ENCODE results near the gene MTHFSD.

MTHFSD gene

DNA sequence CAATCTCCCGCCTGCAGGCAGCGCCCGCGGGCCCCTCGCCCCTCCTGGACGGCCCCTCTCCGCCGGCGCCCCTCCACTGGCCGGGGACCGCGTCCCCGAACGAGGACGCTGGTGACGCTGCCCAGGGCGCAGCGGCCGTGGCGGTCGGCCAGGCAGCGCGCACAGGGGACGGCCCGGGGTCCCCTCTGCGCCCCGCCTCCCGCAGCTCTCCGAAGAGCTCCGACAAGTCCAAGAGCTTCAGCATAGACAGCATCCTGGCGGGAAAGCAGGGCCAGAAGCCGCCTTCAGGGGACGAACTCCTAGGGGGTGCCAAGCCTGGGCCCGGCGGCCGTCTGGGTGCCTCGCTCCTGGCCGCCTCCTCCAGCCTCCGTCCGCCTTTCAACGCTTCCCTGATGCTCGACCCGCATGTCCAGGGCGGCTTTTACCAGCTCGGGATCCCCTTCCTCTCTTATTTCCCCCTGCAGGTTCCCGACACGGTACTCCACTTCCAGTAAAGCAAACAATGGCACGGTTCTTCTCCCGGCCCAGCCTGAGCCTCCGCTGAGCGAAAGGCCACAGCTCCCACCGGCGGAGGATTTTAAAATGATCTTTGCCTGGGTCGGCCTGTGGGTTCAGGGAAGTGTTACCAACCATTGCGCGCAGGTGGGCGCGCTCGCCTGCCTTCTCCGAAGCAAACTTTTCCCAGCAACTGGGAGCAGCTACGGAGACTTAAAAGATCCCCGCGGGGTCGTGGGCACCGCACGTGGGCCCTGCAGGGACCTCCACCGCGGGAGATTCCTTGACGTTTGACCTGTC is 24.4 kb upstream of the MTHFSD start:
- Histone ChIP-seq H3K4me3 (ENCODE audit: low read depth, low read length) (peak overlapping the region; percentile 58), H3K27me3 (replicated peaks) (no peaks in the 10 kb centered on the region), H3K27ac (peak overlapping the region; percentile 95), H3K36me3 (replicated peaks) (peaks cover 8% of the 10 kb centered on the region)
- in situ Hi-C loops (cut with HindIII; ENCODE audit: low pct_ligation_motif_present, low sequenced_read_pairs), result loop anchor here (25.0 kb wide), 1 partner anchor 183 kb away; no protein-coding TSS in a partner anchor
- TF ChIP-seq, protein P1, sequence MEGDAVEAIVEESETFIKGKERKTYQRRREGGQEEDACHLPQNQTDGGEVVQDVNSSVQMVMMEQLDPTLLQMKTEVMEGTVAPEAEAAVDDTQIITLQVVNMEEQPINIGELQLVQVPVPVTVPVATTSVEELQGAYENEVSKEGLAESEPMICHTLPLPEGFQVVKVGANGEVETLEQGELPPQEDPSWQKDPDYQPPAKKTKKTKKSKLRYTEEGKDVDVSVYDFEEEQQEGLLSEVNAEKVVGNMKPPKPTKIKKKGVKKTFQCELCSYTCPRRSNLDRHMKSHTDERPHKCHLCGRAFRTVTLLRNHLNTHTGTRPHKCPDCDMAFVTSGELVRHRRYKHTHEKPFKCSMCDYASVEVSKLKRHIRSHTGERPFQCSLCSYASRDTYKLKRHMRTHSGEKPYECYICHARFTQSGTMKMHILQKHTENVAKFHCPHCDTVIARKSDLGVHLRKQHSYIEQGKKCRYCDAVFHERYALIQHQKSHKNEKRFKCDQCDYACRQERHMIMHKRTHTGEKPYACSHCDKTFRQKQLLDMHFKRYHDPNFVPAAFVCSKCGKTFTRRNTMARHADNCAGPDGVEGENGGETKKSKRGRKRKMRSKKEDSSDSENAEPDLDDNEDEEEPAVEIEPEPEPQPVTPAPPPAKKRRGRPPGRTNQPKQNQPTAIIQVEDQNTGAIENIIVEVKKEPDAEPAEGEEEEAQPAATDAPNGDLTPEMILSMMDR (IDR thresholded peaks at IDR 0.05; ENCODE audit: low read depth, low read length, missing control alignments), result no peak
- DNase-seq, result no peak

DNA sequence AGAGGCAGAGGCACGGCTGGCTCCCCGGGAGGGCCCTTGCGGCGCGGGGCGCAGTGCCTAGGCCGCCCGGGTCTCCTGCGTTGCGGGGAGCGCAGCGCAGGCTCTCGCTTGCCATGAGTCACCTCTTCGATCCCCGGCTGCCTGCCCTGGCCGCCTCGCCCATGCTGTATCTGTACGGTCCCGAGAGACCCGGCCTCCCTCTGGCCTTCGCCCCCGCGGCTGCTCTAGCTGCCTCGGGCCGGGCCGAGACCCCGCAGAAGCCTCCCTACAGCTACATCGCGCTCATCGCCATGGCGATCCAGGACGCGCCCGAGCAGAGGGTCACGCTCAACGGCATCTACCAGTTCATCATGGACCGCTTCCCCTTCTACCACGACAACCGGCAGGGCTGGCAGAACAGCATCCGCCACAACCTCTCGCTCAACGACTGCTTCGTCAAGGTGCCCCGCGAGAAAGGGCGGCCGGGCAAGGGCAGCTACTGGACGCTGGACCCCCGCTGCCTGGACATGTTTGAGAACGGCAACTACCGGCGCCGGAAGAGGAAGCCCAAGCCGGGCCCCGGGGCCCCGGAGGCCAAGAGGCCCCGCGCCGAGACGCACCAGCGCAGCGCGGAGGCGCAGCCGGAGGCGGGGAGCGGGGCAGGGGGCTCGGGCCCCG is 23.7 kb upstream of the MTHFSD start:
- in situ Hi-C loops (cut with HindIII; ENCODE audit: low pct_ligation_motif_present, low sequenced_read_pairs), result loop anchor here (25.0 kb wide), 1 partner anchor 184 kb away; no protein-coding TSS in a partner anchor
- TF ChIP-seq, protein P1 (IDR thresholded peaks at IDR 0.05; ENCODE audit: low read depth, low read length, missing control alignments), result no peak
- peak; percentile 78 for DNase-seq
- no peaks in the 10 kb centered on the region for H3K27me3 ChIP-seq (replicated peaks)
- H3K4me3 ChIP-seq (ENCODE audit: low read depth, low read length), result peak overlapping the region; percentile 58
- peaks cover 10% of the 10 kb centered on the region for H3K36me3 ChIP-seq (replicated peaks)
- H3K27ac ChIP-seq, result peak overlapping the region; percentile 95

DNA sequence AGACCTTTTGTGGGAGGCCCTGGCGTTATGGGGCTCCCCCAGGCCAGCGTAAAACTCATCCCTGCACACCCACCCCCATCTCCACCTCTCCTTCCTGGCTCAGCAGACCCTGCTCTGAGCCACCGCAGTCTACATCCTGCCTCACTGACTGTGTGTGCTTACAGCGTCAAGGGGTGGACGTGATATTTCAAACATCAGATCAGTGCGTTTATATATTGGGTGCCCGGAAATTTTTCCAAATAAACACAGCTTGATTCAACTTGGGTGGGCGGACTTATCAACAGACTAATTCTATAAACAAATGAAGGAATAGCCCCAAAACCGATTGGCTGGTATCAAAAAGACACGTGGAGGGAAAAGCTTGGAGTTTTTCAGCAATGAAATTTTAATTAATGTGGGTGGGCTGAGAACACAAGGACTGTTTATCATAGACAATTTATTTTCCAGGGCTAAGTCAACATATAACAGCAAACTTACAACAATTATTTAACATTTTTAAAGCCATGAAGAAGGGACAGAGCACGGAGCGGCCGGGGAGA is 23.1 kb upstream of the MTHFSD start, which contains the start of gene FOXL1:
TSS of gene FOXL1 (plus strand) at position 489 of the 539 bp plus-strand sequence. CDS start 175 bp downstream, outside the sequence.
- peak; percentile 83 for DNase-seq

DNA sequence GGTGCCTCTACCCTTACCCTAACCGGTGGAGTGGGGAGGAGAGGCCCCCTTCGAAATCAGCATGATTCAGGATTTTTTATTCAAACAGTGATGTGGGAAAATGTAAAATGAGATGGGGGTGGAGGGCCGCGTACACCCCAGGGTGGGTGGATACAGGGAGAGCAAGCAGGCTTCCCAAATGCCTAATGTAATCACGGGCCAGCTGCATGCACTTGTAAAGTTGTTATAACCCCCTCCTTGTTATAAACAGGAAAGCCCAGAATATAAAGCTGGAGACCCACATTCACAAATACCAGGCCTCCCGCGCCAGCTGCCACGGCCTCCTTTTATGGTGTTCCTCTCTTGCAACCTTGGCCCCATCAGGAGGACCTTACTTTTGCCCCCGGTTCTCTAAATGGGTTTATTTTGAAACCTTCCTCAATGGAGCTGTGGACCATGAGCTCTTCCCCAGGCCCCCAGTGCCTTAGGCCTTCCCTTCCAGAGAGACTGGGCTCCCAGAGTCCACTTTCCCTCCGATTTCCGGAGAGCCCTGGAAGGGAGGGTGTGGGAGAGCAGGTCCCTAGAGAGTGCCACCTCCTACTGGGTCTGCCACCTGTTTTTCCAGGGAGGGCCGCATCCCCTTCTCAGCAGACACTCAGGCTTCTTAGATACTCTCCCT is 22.4 kb upstream of the MTHFSD start:
- H3K27ac ChIP-seq, result peak overlapping the region; percentile 95
- H3K36me3 ChIP-seq (replicated peaks), result peaks cover 21% of the 10 kb centered on the region
- in situ Hi-C loops (cut with HindIII; ENCODE audit: low pct_ligation_motif_present, low sequenced_read_pairs), result loop anchor here (25.0 kb wide), 1 partner anchor 185 kb away; no protein-coding TSS in a partner anchor
- TF ChIP-seq, protein P1 (IDR thresholded peaks at IDR 0.05; ENCODE audit: low read depth, low read length, missing control alignments), result no peak
- peak overlapping the region; percentile 76 for H3K4me3 ChIP-seq (ENCODE audit: low read depth, low read length)
- no peaks in the 10 kb centered on the region for H3K27me3 ChIP-seq (replicated peaks)
- DNase-seq, result no peak

More for the DNA sequence above, 23.1 kb upstream of the MTHFSD start, which contains the start of gene FOXL1:
- Histone ChIP-seq H3K27ac (peak within 1 kb of the TSS; percentile 95), H3K27me3 (replicated peaks) (no peaks in the 10 kb centered on the region), H3K36me3 (replicated peaks) (peaks cover 14% of the 10 kb centered on the region), H3K4me3 (ENCODE audit: low read depth, low read length) (peak within 1 kb of the TSS; percentile 76)
- in situ Hi-C loops (cut with HindIII; ENCODE audit: low pct_ligation_motif_present, low sequenced_read_pairs), result loop anchor here (25.0 kb wide), 1 partner anchor 184 kb away; no protein-coding TSS in a partner anchor
- TF ChIP-seq, protein P1 (IDR thresholded peaks at IDR 0.05; ENCODE audit: low read depth, low read length, missing control alignments), result no peak

DNA sequence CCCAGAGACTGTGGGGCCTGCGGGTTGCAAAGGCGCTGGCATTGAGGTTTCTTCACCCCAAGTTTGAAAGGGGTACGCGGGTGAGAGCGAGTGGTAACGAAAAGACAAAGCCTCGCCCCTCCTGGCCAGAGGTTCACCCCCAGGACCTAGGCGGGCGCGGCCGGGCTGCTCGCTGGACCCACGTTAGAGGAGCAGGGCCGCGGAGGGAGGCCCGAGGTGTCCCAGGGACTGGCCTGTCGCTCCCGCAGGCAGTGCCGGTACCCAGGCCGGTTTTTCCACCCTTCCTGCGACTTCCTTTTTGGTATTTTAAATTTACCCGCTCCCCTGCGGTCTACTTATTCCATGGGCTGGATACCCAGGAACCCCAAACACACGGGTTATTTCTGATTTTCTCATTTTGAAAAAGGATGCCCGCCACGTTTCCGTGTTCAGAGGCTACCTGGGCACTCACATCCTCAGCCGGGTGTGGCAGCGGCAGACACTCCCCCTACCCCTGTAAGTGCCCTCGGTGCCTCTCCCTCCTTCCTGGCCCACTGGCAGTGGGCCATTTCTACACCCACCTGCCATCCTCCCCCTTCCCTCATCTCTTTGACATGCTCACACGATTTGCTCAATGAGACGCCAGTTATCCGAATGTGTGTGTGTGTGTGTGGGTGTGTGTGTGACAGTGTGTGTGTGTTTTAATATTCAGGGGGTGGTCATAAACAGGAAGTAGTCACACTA is 21.7 kb upstream of the MTHFSD start:
- H3K4me3 ChIP-seq (ENCODE audit: low read depth, low read length), result peak overlapping the region; percentile 76
- H3K27me3 ChIP-seq (replicated peaks), result no peaks in the 10 kb centered on the region
- in situ Hi-C loops (cut with HindIII; ENCODE audit: low pct_ligation_motif_present, low sequenced_read_pairs), result loop anchor here (25.0 kb wide), 1 partner anchor 186 kb away; no protein-coding TSS in a partner anchor
- TF ChIP-seq, protein P1 (IDR thresholded peaks at IDR 0.05; ENCODE audit: low read depth, low read length, missing control alignments), result no peak
- H3K27ac ChIP-seq, result peak overlapping the region; percentile 95
- peak; percentile 70 for DNase-seq
- H3K36me3 ChIP-seq (replicated peaks), result peaks cover 28% of the 10 kb centered on the region
